A549 (cell line): ENCODE measurements around the gene ARHGEF16.

Source experiments
- EHF ChIP-seq: fragments of 250-450 bp; sonication (Bioruptor Pico); IDR thresholded peaks from 2 replicates; pipeline ENCODE4 v1.5.0; 2020; ENCODE audit warnings: mild to moderate bottlenecking
- HDAC2 ChIP-seq: fragments of 200-600 bp; sonication (generic); IDR thresholded peaks from 2 replicates; pipeline ENCODE4 v1.6.1; 2016
- MAX ChIP-seq: IDR thresholded peaks from 2 replicates; pipeline ENCODE4 v1.6.1; 2012

- TF ChIP-seq EHF (CRISPR knock-in tag): no peak
- no peak for TF ChIP-seq MAX
- TF ChIP-seq HDAC2: no peak
Measured at GRCh38 chr1:3476666-3477065, 22.2 kb downstream of the ARHGEF16 start.
